Measurements from ENCODE around the gene WWOX. TPM values are rescaled to one million over a fixed set of nuclear protein-coding genes. Genes with fewer than 3 reads are reported as not detected.

The WWOX gene
- total and polyA plus RNA-seq, 2 donors (not counting 3 experiments of a cell fraction or from before 2014, with no cell fraction given) = 6.2 to 12.5 TPM

DNA sequence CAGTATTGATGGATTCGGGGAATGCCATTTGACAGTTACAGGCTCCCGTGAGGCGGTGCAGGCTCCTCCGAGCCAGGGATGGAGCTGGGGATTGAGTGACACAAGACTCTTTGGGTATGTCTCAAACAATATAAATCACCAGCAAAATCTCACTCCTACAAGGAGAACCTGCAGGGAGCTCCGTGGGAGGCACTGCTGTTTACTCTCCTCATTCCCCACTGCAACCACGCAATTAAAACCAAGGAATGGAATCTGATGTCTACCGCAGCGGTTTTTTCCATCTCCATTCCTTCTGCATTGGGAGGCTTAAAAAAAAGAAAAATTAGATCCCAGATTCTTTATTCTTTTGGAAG is 157.9 kb downstream of the WWOX start:
- H3K4me1 ChIP-seq (ENCODE audit: control insufficient read depth, extremely low read depth, insufficient read depth, low read length) = no peaks in the 10 kb centered on the region
- H2AFZ ChIP-seq (ENCODE audit: low read depth, low read length) = no peak overlapping the region
- H3K4me3 ChIP-seq (replicated peaks in 1 of 3; ENCODE audit: insufficient read depth in 1 of 3, low read depth in 1 of 3, low read length in 3 of 3) = no peak overlapping the region
- CTCF ChIA-PET = no interaction called here
- H3K4me2 ChIP-seq (ENCODE audit: insufficient read depth, low read length) = no peak overlapping the region
- TF ChIP-seq, protein P1, sequence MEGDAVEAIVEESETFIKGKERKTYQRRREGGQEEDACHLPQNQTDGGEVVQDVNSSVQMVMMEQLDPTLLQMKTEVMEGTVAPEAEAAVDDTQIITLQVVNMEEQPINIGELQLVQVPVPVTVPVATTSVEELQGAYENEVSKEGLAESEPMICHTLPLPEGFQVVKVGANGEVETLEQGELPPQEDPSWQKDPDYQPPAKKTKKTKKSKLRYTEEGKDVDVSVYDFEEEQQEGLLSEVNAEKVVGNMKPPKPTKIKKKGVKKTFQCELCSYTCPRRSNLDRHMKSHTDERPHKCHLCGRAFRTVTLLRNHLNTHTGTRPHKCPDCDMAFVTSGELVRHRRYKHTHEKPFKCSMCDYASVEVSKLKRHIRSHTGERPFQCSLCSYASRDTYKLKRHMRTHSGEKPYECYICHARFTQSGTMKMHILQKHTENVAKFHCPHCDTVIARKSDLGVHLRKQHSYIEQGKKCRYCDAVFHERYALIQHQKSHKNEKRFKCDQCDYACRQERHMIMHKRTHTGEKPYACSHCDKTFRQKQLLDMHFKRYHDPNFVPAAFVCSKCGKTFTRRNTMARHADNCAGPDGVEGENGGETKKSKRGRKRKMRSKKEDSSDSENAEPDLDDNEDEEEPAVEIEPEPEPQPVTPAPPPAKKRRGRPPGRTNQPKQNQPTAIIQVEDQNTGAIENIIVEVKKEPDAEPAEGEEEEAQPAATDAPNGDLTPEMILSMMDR (IDR thresholded peaks at IDR 0.05; ENCODE audit: extremely low read depth in 1 of 2, insufficient read depth in 1 of 2, low read depth in 1 of 2, low read length in 2 of 2) = no peak
- TF ChIP-seq GATA2 (IDR thresholded peaks at IDR 0.05; ENCODE audit: insufficient read depth, insufficient read length, low read depth, low read length) (no peak), MYC (IDR thresholded peaks at IDR 0.05; ENCODE audit: low read depth, low read length) (no peak), JUN (IDR thresholded peaks at IDR 0.05; ENCODE audit: borderline replicate concordance, insufficient read depth, insufficient read length, low read depth) (no peak)
- TF ChIP-seq, protein P2, sequence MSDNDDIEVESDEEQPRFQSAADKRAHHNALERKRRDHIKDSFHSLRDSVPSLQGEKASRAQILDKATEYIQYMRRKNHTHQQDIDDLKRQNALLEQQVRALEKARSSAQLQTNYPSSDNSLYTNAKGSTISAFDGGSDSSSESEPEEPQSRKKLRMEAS (IDR thresholded peaks at IDR 0.05; ENCODE audit: insufficient read depth, insufficient read length) = no peak
- POLR2A ChIA-PET = no interaction called here
- dilution Hi-C loops (cut with MboI; ENCODE audit: extremely low pct_ligation_motif_present, low sequenced_read_pairs) = no loop called here
- H4K20me1 ChIP-seq (replicated peaks; ENCODE audit: control insufficient read depth, extremely low read depth, insufficient read depth, low read length) = no peaks in the 10 kb centered on the region
- H3K27me3 ChIP-seq (ENCODE audit: control insufficient read depth in 2 of 2, insufficient read depth in 2 of 2, low read length in 2 of 2) = no peaks in the 10 kb centered on the region
- H3K9ac ChIP-seq (replicated peaks; ENCODE audit: extremely low read depth, insufficient read depth, low read length) = no peak overlapping the region
- no peak overlapping the region for H3K27ac ChIP-seq (ENCODE audit: insufficient read depth, low read depth, low read length)
- H3K36me3 ChIP-seq (ENCODE audit: control insufficient read depth in 2 of 2, extremely low read depth in 1 of 2, insufficient read depth in 2 of 2, low read length in 2 of 2) = no peaks in the 10 kb centered on the region
- intact Hi-C loops (cut with micrococcal nuclease) = no loop called here
- no peaks in the 10 kb centered on the region for H3K9me1 ChIP-seq (replicated peaks; ENCODE audit: control insufficient read depth, extremely low read depth, insufficient read depth, low read length)
- no peak for FAIRE-seq
- no peaks in the 10 kb centered on the region for H3K79me2 ChIP-seq (ENCODE audit: control insufficient read depth, insufficient read depth, low read length)
- no peaks in the 10 kb centered on the region for H3K9me3 ChIP-seq (replicated peaks; ENCODE audit: control insufficient read depth, insufficient read depth, low read length)
- BruUV-seq (replicated peaks) = no TSS peak
- DNase-seq (ENCODE audit: low read depth, low spot score) = no peak
